Fibroblast of skin of back (primary cell): ENCODE results near the gene GDPD5.

Experiments
- DNase-seq: peaks from one replicate; pipeline ENCODE4 v3.0.0-alpha.2; 2013

Gene GDPD5

GRCh38 chr11:75398906-75399305 lies 126.8 kb downstream of the GDPD5 start:
- no peak for DNase-seq

GRCh38 chr11:75394085-75394840 lies 131.5 kb downstream of the GDPD5 start:
- DNase-seq, result peak; percentile 43

GRCh38 chr11:75389925-75390324 lies 135.8 kb downstream of the GDPD5 start:
- no peak for DNase-seq

- no peak for DNase-seq
These were observed 136.5 kb downstream of the GDPD5 start for GRCh38 chr11:75389276-75389605.

- peak; percentile 78 for DNase-seq
These were observed 137.1 kb downstream of the GDPD5 start for GRCh38 chr11:75388386-75389275.

GRCh38 chr11:75387736-75388294 lies 137.9 kb downstream of the GDPD5 start:
- DNase-seq, result peak; percentile 31

- peak; percentile 66 for DNase-seq
These were observed 138.7 kb downstream of the GDPD5 start for GRCh38 chr11:75386942-75387630.
